Measurements from ENCODE around the gene SLC38A9.

SLC38A9 gene

GRCh38 chr5:55645304-55645703, 66.8 kb downstream of the SLC38A9 start:
- DNase-seq: no peak

DNA sequence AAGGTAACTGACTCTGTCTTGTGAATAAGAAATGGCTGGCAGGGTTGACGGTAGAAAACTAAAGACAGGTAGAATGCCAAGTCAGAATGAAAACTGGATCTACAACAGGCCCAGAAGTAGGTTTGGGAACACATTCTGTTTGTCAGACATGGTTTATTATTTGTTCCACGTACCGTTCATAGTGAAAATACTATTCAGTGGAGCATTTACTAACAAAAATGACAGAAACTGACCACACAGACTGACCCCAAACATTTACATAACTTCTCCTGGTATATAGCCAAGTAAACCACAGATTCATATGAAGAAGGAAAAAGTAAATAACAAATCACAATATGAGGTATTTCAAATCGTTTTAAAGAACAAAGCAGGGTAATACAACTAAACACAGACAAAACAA, 73.7 kb downstream of the SLC38A9 start:
- DNase-seq: peak; percentile 23

DNA sequence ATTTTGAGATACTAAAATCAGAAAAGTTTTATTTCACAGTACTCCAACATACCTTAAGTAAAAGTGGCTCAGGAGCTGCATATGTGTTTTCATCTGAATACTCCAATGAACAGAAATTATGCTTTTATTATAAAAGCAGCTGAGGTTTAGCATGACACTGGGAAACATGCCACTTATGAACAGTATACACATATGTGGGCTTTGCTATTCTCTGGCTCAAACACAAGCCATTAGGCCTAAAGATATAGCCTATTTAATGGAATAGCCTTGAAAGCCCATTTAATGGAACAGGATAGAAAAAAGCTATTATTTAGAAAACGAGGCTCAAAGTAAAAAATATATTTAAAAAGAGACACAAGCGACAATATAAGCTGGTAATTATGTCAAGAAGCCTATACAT, 74.1 kb downstream of the SLC38A9 start:
- DNase-seq: no peak

- no peak for DNase-seq
Observed at GRCh38 chr5:55636683-55637082, 75.4 kb downstream of the SLC38A9 start.

DNA sequence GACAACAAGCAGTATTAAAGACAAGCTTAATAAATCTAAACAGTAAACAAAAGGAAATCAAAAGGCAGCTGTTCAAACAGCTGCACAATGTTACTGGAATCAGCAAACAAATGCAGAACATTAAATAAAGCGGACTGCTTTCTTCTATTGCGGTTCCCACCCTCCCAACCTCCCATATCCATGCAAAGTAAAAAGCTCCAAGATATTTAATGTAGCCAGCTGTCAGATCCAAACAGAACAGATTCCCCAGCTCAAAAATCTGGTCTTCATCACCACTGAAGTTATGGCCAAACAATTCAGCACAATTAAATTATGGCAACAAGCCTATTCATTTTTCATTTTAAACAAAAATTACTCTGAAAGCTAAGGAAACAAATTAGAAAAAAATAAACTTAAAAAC, 75.9 kb downstream of the SLC38A9 start:
- DNase-seq: peak; percentile 78

DNA sequence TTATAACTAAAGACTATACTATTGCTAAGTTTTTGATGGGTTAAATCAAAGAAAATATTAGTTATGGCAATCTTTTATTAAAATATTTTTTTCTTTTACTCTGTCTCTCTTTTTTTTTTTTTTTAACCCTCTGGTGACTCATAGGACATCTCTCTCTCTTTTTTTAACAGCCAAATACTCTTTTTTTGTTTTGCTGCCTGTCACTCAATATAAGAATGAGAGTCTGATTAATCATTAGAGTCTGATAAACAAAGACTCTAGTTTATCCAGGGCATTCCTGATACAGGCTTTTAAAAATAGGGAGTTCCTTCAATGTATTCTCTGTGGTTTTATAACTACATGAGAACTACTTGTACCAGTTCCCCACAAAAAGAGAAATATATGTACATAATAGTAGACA, 77.3 kb downstream of the SLC38A9 start:
- no peak for DNase-seq

DNA sequence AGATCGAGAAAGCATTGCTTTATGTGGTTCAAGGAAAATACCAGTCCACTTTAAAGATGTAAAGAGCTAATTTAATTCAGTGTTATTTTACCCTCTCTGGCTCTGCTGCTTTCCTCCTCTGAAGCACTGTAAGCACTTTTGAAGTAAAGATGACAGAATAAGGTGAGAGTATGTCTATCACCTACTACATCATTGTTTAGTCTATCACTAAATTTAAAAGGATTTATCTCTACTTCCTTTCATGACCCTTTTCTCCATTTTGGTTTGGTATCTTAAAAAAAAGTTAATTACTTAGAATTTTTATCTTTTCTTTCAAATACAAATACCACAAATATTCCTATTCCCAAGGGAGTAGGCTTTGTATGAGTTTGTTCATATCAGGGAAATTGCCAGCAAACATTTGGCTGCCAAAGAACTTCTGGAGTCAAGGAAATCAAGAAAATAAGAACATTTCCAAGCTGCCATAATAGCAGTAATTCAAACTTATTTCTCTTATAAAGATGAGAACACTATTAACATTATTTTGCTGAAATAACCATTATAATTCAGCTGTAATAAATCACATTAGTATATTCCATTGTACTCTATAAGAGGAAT, 77.8 kb downstream of the SLC38A9 start:
- DNase-seq: no peak

GRCh38 chr5:55633574-55634208, 78.4 kb downstream of the SLC38A9 start:
- DNase-seq: peak; percentile 9

DNA sequence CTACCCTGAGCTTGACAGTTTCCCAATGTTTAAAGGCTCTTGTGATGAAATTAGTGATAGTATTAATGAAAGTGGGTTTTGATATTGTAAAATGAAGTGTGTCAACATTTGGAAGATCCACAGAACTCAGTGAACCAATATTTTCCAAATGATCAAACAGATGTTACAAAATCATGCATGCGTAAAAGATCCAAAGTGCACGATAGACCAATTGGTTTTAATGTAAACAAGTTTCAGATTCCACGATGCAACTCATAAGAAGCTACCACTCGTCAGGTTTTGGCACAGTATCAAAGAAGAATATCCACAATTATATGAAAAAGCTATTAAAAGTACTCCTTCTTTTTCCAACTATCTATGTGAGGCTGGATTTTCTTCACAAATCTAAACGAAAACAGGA, 82.3 kb downstream of the SLC38A9 start:
- no peak for DNase-seq

GRCh38 chr5:55626790-55627189, 85.3 kb downstream of the SLC38A9 start:
- DNase-seq: no peak

- DNase-seq: no peak
Observed at GRCh38 chr5:55625913-55626312, 86.2 kb downstream of the SLC38A9 start.

GRCh38 chr5:55625589-55625909, 86.6 kb downstream of the SLC38A9 start:
- no peak for DNase-seq

DNA sequence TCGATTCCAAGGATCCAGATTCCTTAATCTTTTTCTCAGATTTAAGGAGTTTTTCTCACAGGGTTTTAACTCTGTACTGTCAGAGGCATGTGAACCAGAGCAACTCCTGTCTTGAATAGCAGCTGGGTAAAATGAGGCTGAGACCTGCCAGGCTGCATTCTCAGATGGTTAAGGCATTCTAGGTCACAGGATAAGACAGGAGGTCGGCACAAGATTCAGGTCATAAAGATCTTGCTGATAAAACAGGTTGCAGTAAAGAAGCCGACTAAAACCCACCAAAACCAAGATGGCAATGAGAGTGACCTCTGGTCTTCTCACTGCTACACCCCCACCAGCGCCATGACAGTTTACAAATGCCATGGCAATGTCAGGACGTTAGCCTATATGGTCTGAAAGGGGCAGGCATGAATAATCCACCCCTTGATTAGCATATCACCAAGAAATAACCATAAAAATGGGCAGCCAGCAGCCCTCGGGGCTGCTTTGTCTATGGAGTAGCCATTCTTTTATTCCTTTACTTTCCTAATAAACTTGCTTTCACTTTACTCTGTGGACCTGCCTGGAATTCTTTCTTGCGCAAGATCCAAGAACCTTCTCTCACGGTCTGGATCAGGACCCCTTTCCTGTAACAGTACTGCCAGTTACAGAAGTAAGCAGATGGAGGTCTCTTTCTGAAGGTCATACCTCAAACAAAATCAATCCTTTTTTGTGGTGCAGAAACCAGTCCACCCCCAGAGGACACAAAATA, 87.1 kb downstream of the SLC38A9 start:
- no peak for DNase-seq

GRCh38 chr5:55623789-55624188, 88.3 kb downstream of the SLC38A9 start:
- no peak for DNase-seq

DNA sequence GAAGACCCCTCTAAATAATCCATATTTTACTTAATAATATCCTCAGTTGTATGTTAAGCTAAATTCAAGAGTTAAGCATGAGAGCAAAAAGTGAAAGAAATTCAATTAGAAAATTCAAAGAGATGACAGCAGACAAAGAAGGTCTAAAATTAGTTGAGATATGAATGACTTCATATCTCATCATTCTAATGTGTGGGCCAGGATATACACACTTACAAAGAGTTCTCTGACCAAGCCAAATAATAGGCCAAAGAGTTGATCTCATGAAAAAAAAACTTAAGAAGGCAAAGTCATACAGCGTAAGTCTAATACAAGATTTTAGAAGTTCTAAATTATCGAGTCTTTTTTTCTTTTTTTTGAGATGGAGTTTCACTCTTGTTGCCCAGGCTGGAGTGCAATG, 89.7 kb downstream of the SLC38A9 start:
- no peak for DNase-seq

- DNase-seq: no peak
Observed at GRCh38 chr5:55621229-55621628, 90.9 kb downstream of the SLC38A9 start.

- DNase-seq: no peak
Observed at GRCh38 chr5:55620766-55621160, 91.4 kb downstream of the SLC38A9 start.

DNA sequence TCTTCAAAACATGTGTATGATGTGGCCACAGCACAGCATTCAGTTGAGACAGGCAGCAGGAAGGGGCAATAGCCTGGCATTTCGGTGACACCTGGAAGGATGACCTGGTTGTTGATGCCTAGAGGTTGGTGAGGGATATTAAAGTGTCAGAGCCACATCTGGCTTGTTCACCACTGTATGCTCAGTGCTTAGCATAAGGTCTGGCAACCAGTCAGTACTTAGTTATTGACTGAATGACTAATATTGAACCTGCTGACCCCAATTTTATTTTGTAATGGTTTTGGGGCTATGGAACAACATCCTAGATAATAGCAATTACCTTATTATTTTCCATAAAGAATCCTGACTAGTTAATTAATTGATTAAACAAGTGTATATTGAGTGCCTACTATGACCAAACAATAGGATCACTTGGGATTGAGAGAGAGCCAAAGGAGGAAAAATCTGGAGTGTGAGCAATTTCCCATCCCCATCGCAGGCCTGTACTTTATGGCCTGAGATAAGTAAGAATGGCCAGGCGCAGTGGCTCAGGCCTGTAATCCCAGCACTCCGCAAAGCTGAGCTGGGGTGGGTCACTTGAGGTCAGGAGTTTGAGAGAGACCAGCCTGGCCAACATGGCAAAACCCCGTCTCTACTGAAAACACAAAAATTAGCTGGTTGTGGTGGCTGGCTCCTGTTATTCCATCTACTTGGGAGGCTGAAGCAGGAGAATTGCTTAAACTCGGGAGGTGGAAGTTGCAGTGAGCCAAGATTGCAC, 91.9 kb downstream of the SLC38A9 start:
- DNase-seq: no peak

- DNase-seq: no peak
Observed at GRCh38 chr5:55618318-55618717, 93.8 kb downstream of the SLC38A9 start.

- no peak for DNase-seq
Observed at GRCh38 chr5:55613112-55613868, 98.8 kb downstream of the SLC38A9 start.

DNA sequence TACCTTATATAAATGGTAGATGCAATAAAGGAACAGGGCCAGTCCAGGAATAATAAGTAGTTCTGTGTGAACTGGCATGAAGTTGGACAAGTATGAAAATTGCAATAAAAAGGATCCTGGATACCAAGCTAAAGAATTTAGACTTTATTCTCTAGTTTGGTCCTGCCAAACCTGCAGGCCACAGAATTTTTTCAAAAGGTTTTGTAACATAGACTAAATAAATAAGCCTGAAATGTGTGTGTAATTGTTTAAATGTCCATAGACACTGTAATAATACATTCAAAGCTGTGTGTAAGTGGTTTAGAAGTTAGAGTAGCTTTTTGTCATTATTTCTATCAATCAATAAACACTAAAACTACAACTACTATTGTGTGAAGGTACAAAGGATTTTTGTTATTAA, 101.6 kb downstream of the SLC38A9 start:
- DNase-seq: no peak

DNA sequence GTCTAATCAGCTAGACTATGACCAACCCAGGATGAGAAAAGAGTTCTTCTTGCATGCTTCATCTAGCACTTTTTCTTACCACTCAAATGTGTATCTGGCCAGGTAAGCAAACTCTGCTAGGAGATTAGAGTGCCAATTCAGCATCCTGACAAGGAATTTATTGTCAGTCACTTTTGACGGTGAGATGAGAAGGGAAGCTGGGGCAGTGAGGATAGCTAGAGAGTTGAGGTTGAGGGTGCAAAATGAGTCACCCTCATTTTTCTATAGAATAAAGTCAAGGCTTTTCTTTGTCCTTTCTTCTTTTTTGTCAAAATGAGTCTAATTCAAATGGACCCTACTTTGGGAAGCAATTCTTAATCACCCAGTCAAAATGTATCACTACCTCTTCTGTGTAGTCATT, 102.7 kb downstream of the SLC38A9 start:
- no peak for DNase-seq
